ENCODE results near the gene MACF1.

The MACF1 gene

GRCh38 chr1:39379187-39379586, 174.7 kb downstream of the MACF1 start:
- no peak for TF ChIP-seq CTCF (conservative IDR thresholded peaks at IDR 0.05; ENCODE audit: low read length)
- no peak overlapping the region for H3K4me3 ChIP-seq (ENCODE audit: low read length)
- DNase-seq (ENCODE audit: low read depth): no peak

- no peak for TF ChIP-seq CTCF (conservative IDR thresholded peaks at IDR 0.05; ENCODE audit: low read length)
- DNase-seq (ENCODE audit: low read depth): peak; percentile 37
- no peak overlapping the region for H3K4me3 ChIP-seq (ENCODE audit: low read length)
These were observed 175.5 kb downstream of the MACF1 start for GRCh38 chr1:39380036-39380435.

- H3K4me3 ChIP-seq (ENCODE audit: low read length): no peak overlapping the region
- TF ChIP-seq CTCF (conservative IDR thresholded peaks at IDR 0.05; ENCODE audit: low read length): no peak
- no peak for DNase-seq (ENCODE audit: low read depth)
These were observed 177.3 kb downstream of the MACF1 start for GRCh38 chr1:39381839-39382238.

- H3K4me3 ChIP-seq (ENCODE audit: low read length): no peak overlapping the region
- no peak for DNase-seq (ENCODE audit: low read depth)
- no peak for TF ChIP-seq CTCF (conservative IDR thresholded peaks at IDR 0.05; ENCODE audit: low read length)
These were observed 179.8 kb downstream of the MACF1 start for GRCh38 chr1:39384305-39384704.

- no peak overlapping the region for H3K4me3 ChIP-seq (ENCODE audit: low read length)
- no peak for TF ChIP-seq CTCF (conservative IDR thresholded peaks at IDR 0.05; ENCODE audit: low read length)
- peak; percentile 23 for DNase-seq (ENCODE audit: low read depth)
These were observed 180.8 kb downstream of the MACF1 start for GRCh38 chr1:39385067-39385988.

GRCh38 chr1:39386997-39387396, 182.5 kb downstream of the MACF1 start:
- TF ChIP-seq CTCF (conservative IDR thresholded peaks at IDR 0.05; ENCODE audit: low read length): no peak
- DNase-seq (ENCODE audit: low read depth): no peak
- H3K4me3 ChIP-seq (ENCODE audit: low read length): no peak overlapping the region

GRCh38 chr1:39387452-39387851, 183.0 kb downstream of the MACF1 start:
- TF ChIP-seq CTCF (conservative IDR thresholded peaks at IDR 0.05; ENCODE audit: low read length): peak; percentile 66
- DNase-seq (ENCODE audit: low read depth): peak; percentile 92
- H3K4me3 ChIP-seq (ENCODE audit: low read length): no peak overlapping the region

Data from AG10803 (cell line).